Astrocyte (in vitro differentiated cells and primary cell): ENCODE data around the gene MS4A18. TPM values are rescaled to one million over a fixed set of nuclear protein-coding genes. Genes with fewer than 3 reads are reported as not detected.
A peak's percentile ranks its signal among the peaks of the same experiment; 100 is the strongest.
"Not testable (repeated sequence)": the region's sequence is repeated elsewhere in the genome, so short reads cannot be mapped to it uniquely, and the experiment has no call there.

Experiments
- DNase-seq: peaks from one replicate; pipeline ENCODE4 v3.0.0-alpha.2; 2010; ENCODE audit warnings: low read depth
- FAIRE-seq: peaks from 2 replicates; lab custom pipeline; 2011; peaks lifted over from hg19 to GRCh38; lab: Jason Lieb, UNC
- H2AFZ ChIP-seq: 2 replicates; pipeline ENCODE4 v1.6.0; 2012; ENCODE audit warnings: low read depth, low read length, inconsistent platforms
- H3K27ac ChIP-seq: 2 replicates; pipeline ENCODE4 v1.5.1; 2011; ENCODE audit warnings: low read depth, low read length, inconsistent platforms
- H3K27me3 ChIP-seq: 2 replicates; pipeline ENCODE4 v1.6.0; 2011; ENCODE audit warnings: low read length, inconsistent platforms; ENCODE audit not compliant: insufficient read depth
- H3K36me3 ChIP-seq: 2 replicates; pipeline ENCODE4 v1.5.1; 2011; ENCODE audit warnings: low read length, inconsistent platforms; ENCODE audit not compliant: insufficient read depth
- H3K4me1 ChIP-seq: 2 replicates; pipeline ENCODE4 v1.5.1; 2011; ENCODE audit warnings: low read length, inconsistent platforms; ENCODE audit not compliant: insufficient read depth
- H3K4me2 ChIP-seq: 2 replicates; pipeline ENCODE4 v1.6.0; 2012; ENCODE audit warnings: low read length, inconsistent platforms
- H3K4me3 ChIP-seq: 2 replicates; pipeline ENCODE4 v1.5.1; 2011; ENCODE audit warnings: low read depth, mild to moderate bottlenecking, low read length, inconsistent platforms; ENCODE audit not compliant: insufficient read depth
- H3K79me2 ChIP-seq: 2 replicates; pipeline ENCODE4 v1.6.0; 2012; ENCODE audit warnings: mild to moderate bottlenecking, low read length, inconsistent platforms; ENCODE audit not compliant: insufficient read depth
- H3K9ac ChIP-seq: 2 replicates; pipeline ENCODE4 v1.6.0; 2012; ENCODE audit warnings: mild to moderate bottlenecking, low read length, inconsistent platforms
- H3K9me3 ChIP-seq: 2 replicates; pipeline ENCODE4 v1.5.1; 2012; ENCODE audit warnings: low read depth, mild to moderate bottlenecking, low read length, inconsistent platforms; ENCODE audit not compliant: insufficient read depth
- H4K20me1 ChIP-seq: 2 replicates; pipeline ENCODE4 v1.6.0; 2012; ENCODE audit warnings: low read length, inconsistent platforms; ENCODE audit not compliant: insufficient read depth
- H3K27ac Mint-ChIP-seq: one replicate; pipeline ENCODE4 v1.8.0; 2021; ENCODE audit warnings: mild to moderate bottlenecking, mixed read lengths; ENCODE audit not compliant: unreplicated experiment
- H3K27me3 Mint-ChIP-seq: one replicate; pipeline ENCODE4 v1.8.0; 2021; ENCODE audit warnings: low read depth, mixed read lengths; ENCODE audit not compliant: unreplicated experiment
- H3K36me3 Mint-ChIP-seq: one replicate; pipeline ENCODE4 v1.8.0; 2021; ENCODE audit warnings: low read depth, mixed read lengths; ENCODE audit not compliant: unreplicated experiment
- H3K4me1 Mint-ChIP-seq: one replicate; pipeline ENCODE4 v1.8.0; 2021; ENCODE audit warnings: low read depth, mixed read lengths; ENCODE audit not compliant: unreplicated experiment
- H3K4me3 Mint-ChIP-seq: one replicate; pipeline ENCODE4 v1.8.0; 2021; ENCODE audit warnings: mild to moderate bottlenecking, moderate library complexity, mixed read lengths; ENCODE audit not compliant: unreplicated experiment
- H3K9me3 Mint-ChIP-seq: one replicate; pipeline ENCODE4 v1.8.0; 2021; ENCODE audit warnings: mild to moderate bottlenecking, mixed read lengths; ENCODE audit not compliant: unreplicated experiment
- EZH2 ChIP-seq: IDR thresholded peaks from 2 replicates; pipeline ENCODE4 v1.6.1; 2012; ENCODE audit warnings: mild to moderate bottlenecking, low read length, inconsistent platforms; ENCODE audit not compliant: insufficient read depth
- total RNA-seq: library from RNA; stranded (reverse); gene quantifications from 2 replicates; pipeline ENCODE4 v1.2.1, GENCODE V29; 2021
- TF ChIP-seq, protein P1 (sequence below): IDR thresholded peaks from 2 replicates; pipeline ENCODE4 v1.5.1; 2011; ENCODE audit warnings: low read depth, mild to moderate bottlenecking, inconsistent platforms, low read length, moderate library complexity; ENCODE audit not compliant: insufficient read depth

Gene MS4A18
- total RNA-seq, 1 donor from 2014 or later, result not detected

DNA sequence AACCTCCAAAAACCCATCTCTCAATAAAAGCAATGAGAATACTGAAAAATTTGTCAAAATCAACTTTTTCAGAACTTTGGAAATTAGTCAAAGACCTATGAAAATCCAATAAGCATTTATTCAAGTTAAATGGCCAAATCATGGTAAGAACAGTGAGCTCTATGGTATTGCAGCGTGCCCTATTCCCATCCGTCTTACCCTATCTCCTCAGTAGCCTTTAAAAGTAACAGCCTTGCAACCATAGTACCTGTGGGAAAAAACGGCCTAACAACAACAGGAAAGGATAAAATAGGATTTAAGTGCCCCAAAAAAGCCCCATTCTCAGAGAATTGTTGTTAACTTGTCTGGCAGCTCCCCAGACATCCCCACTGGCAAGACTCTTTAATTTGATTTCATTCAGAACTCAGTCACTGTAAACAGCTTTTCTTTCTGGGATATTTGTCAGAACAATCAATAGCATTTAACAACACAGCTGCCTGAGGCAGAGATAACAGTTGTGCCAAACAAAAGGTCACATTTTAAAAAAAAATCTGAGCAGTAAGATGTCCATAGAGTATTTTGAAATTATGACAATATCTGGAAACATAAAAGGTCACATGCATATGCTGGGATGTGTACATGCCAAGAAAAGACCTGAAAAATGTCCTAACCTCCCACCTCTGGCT is 43.9 kb upstream of the MS4A18 start:
- no peak overlapping the region for H3K27ac Mint-ChIP-seq
- no peaks in the 10 kb centered on the region for H3K27me3 Mint-ChIP-seq
- Histone ChIP-seq H3K4me1 (no peaks in the 10 kb centered on the region), H2AFZ (no peak overlapping the region), H4K20me1 (no peaks in the 10 kb centered on the region), H3K4me3 (no peak overlapping the region), H3K79me2 (no peaks in the 10 kb centered on the region), H3K9me3 (peaks cover 8% of the 10 kb centered on the region), H3K36me3 (no peaks in the 10 kb centered on the region), H3K27ac (no peak overlapping the region), H3K4me2 (no peak overlapping the region), H3K27me3 (no peaks in the 10 kb centered on the region), H3K9ac (no peak overlapping the region)
- H3K9me3 Mint-ChIP-seq, result peaks cover 28% of the 10 kb centered on the region
- H3K36me3 Mint-ChIP-seq, result no peaks in the 10 kb centered on the region
- H3K4me1 Mint-ChIP-seq, result peaks cover 9% of the 10 kb centered on the region
- no peak for FAIRE-seq
- no peak overlapping the region for H3K4me3 Mint-ChIP-seq
- DNase-seq, result no peak
- no peak for TF ChIP-seq EZH2
- TF ChIP-seq, protein P1, sequence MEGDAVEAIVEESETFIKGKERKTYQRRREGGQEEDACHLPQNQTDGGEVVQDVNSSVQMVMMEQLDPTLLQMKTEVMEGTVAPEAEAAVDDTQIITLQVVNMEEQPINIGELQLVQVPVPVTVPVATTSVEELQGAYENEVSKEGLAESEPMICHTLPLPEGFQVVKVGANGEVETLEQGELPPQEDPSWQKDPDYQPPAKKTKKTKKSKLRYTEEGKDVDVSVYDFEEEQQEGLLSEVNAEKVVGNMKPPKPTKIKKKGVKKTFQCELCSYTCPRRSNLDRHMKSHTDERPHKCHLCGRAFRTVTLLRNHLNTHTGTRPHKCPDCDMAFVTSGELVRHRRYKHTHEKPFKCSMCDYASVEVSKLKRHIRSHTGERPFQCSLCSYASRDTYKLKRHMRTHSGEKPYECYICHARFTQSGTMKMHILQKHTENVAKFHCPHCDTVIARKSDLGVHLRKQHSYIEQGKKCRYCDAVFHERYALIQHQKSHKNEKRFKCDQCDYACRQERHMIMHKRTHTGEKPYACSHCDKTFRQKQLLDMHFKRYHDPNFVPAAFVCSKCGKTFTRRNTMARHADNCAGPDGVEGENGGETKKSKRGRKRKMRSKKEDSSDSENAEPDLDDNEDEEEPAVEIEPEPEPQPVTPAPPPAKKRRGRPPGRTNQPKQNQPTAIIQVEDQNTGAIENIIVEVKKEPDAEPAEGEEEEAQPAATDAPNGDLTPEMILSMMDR, result no peak

DNA sequence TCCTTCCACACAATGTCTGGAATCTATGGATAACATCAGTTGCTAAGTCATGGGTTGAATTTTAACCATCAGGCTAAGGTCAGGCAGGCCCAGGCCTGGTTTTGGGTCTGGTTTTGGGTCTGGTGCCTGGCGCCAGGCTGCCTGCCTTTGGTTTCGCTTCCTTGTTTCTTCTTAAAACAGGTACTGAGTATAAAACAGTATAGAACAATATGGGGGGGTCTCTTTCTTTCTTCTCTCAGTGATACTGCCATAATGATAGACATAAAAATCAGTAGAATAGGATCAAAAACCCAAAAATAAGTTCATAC is 40.0 kb upstream of the MS4A18 start:
- H3K36me3 ChIP-seq, H3K79me2 ChIP-seq, H3K9me3 ChIP-seq, H3K4me1 Mint-ChIP-seq, H3K9ac ChIP-seq, H4K20me1 ChIP-seq, H3K27ac ChIP-seq, H3K4me3 ChIP-seq, H3K4me3 Mint-ChIP-seq, H3K4me1 ChIP-seq, FAIRE-seq, H3K27me3 Mint-ChIP-seq, H3K36me3 Mint-ChIP-seq, H3K4me2 ChIP-seq, DNase-seq, H3K27me3 ChIP-seq, H2AFZ ChIP-seq: not testable (repeated sequence)
- peak overlapping the region; percentile 27 for H3K27ac Mint-ChIP-seq
- peaks cover 10% of the 10 kb centered on the region for H3K9me3 Mint-ChIP-seq

- no peaks in the 10 kb centered on the region for H4K20me1 ChIP-seq
- no peaks in the 10 kb centered on the region for H3K9me3 ChIP-seq
- H3K36me3 ChIP-seq, result no peaks in the 10 kb centered on the region
- TF ChIP-seq EZH2, result no peak
- TF ChIP-seq, protein P1, result no peak
- no peak for DNase-seq
- H3K4me3 ChIP-seq, result no peak overlapping the region
- Mint-ChIP-seq H3K4me1 (no peaks in the 10 kb centered on the region), H3K27me3 (peaks cover 3% of the 10 kb centered on the region), H3K4me3 (no peak overlapping the region), H3K27ac (no peak overlapping the region), H3K36me3 (no peaks in the 10 kb centered on the region), H3K9me3 (peaks cover 7% of the 10 kb centered on the region)
- H3K79me2 ChIP-seq, result no peaks in the 10 kb centered on the region
- H3K4me2 ChIP-seq, result no peak overlapping the region
- FAIRE-seq, result no peak
- H3K4me1 ChIP-seq, result no peaks in the 10 kb centered on the region
- no peak overlapping the region for H2AFZ ChIP-seq
- H3K9ac ChIP-seq, result no peak overlapping the region
- no peaks in the 10 kb centered on the region for H3K27me3 ChIP-seq
- no peak overlapping the region for H3K27ac ChIP-seq
Measured at GRCh38 chr11:60691661-60692060, 32.9 kb upstream of the MS4A18 start.
